Right hindlimb (tissue), 1 donor: ENCODE data around the gene VDR.
A peak's percentile ranks its signal among the peaks of the same experiment; 100 is the strongest.
"Not testable (repeated sequence)": the region's sequence is repeated elsewhere in the genome, so short reads cannot be mapped to it uniquely, and the experiment has no call there.

ENCODE experiments used
- DNase-seq: peaks from one replicate; pipeline ENCODE4 v3.0.0-alpha.2; 2018

Gene VDR

GRCh38 chr12:47809518-47809917 is 95.3 kb downstream of the VDR start:
- DNase-seq = not testable (repeated sequence)

GRCh38 chr12:47808574-47809365 is 96.0 kb downstream of the VDR start:
- no peak for DNase-seq

- DNase-seq = peak; percentile 71
These were observed 96.7 kb downstream of the VDR start for GRCh38 chr12:47808050-47808449.

- DNase-seq = no peak
These were observed 97.5 kb downstream of the VDR start for GRCh38 chr12:47807338-47807737.

GRCh38 chr12:47805417-47805816 is 99.4 kb downstream of the VDR start:
- no peak for DNase-seq

GRCh38 chr12:47804171-47804570 is 100.6 kb downstream of the VDR start:
- DNase-seq = no peak

GRCh38 chr12:47803191-47803875 is 101.5 kb downstream of the VDR start:
- no peak for DNase-seq

GRCh38 chr12:47802312-47802711 is 102.5 kb downstream of the VDR start:
- no peak for DNase-seq

GRCh38 chr12:47801904-47802246 is 102.9 kb downstream of the VDR start:
- no peak for DNase-seq

GRCh38 chr12:47801170-47801903 is 103.5 kb downstream of the VDR start:
- no peak for DNase-seq

GRCh38 chr12:47800582-47800981 is 104.2 kb downstream of the VDR start:
- DNase-seq = no peak

GRCh38 chr12:47799357-47799955 is 105.3 kb downstream of the VDR start:
- no peak for DNase-seq

GRCh38 chr12:47798382-47798948 is 106.3 kb downstream of the VDR start:
- no peak for DNase-seq

- DNase-seq = no peak
These were observed 107.4 kb downstream of the VDR start for GRCh38 chr12:47797441-47797840.

GRCh38 chr12:47795814-47796411 is 108.9 kb downstream of the VDR start:
- no peak for DNase-seq

- no peak for DNase-seq
These were observed 109.5 kb downstream of the VDR start for GRCh38 chr12:47795121-47795813.

GRCh38 chr12:47794679-47795078 is 110.1 kb downstream of the VDR start:
- DNase-seq = no peak

GRCh38 chr12:47793015-47793681 is 111.6 kb downstream of the VDR start:
- no peak for DNase-seq

- no peak for DNase-seq
These were observed 112.9 kb downstream of the VDR start for GRCh38 chr12:47791874-47792273.
